Medulla oblongata (tissue), 1 donor: ENCODE results near the gene LDLRAD2.

Source experiments
- DNase-seq: peaks from one replicate; pipeline ENCODE4 v3.0.0-alpha.2; 2015; ENCODE audit errors: extremely low spot score

Gene LDLRAD2

DNA sequence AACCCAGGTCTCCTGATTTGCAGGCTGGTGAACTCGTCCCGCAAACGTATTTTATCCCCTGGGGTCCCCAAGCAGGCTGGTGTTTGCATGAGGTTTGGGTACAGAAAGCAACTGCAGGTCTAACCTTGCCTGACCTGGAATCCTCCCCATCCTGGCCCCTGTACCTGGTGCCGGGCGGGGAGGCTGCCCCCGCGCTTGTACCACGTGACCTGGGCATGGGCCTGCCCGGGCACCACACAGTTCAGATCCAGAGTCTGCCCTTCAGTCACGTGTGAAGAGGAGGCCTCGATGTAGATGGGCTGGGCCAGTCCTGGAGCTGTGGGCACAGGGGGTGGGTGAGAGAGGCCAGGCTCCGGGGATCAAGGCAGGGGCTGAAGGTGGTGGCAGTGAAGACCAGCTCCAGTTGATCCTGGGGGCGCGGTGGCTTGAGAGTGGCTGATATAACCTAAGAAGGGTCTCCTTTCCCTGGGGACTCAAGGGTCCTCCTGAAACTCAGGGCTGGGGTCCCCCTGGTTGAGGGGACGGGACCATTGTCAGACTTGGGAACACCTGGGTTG is 30.6 kb downstream of the LDLRAD2 start:
- no peak for DNase-seq

DNA sequence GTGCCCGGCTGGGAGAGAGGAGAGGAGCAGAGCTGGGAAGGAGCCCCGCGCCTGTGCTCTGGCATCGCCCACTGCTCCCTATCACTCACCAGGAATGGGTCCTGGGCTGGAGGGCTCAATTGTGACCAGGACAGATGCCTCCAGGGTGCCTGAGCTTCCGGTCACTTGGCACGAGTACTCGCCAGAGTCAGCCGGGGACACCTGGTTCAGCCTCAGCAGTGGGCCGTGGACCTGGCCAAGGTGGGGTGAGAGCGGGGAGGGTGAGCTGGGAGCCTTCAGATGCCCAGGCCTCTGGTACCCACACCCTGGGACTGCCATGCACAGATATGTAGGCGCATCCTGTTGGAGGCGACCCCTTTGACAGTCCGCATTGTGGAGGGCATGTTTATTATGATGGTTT is 31.1 kb downstream of the LDLRAD2 start:
- DNase-seq, result no peak

DNA sequence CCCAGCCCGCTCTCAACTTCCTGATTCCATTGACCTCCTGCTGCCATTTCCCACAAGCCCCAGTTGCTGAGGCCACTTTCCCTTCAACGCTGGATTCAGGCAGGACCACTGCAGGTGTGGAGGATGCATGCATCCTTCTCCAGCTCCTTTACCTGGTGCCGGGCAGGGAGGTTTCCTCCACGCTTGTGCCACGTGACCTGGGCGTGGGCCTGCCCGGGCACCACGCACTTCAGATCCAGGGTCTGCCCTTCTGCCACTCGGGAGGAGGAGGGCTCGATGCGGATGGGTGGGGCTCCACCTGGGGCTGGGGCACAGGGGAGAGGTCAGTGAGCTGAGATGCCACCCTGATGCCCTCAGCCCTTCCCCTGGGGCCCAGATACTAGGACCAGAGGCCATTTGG is 31.9 kb downstream of the LDLRAD2 start:
- no peak for DNase-seq

DNA sequence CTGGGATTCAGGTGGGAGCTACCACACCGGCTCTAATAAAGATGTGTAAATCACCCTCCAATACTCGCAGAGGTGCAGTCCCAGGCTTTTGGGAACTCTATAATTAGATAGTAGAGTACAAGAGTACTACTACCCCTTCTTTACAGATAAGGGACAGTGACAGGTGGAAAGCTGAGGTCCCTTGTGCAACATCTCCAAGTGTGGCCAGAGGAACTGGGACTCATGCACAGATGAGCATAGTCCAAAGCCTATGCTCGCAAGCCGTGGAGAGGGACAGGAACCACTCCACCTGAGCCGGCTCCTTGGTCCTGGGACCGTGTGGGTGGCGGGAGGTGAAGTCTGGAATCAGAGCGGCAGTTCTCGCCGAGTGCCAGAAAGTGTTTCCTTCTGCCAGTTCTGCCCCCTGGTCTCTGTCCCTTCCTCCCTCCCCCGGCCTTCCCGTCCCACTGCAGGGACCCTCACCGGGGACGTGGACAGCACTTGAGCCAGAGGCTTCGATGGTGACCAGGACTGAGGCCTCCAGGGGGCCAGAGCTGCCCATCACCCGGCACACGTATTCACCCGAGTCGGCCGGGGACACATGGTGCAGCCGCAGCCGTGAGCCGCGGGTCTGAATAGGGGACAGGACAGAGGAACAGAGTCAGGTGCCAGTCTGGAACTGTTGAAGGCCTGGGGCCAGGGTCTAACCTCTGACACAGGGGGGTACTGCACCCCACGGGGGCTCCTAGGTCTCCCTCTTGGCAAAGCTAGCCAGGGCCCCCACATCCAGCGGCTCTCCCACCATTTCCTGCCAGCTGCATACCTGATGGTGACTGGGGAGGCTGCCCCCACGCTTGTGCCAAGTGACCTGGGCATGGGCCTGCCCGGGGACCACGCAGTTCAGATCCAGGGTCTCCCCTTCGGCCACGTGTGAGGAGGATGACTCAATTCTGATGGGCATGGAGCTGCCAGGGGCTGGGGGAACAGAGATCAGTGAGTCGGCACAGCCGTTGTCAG is 33.9 kb downstream of the LDLRAD2 start:
- DNase-seq, result no peak

DNA sequence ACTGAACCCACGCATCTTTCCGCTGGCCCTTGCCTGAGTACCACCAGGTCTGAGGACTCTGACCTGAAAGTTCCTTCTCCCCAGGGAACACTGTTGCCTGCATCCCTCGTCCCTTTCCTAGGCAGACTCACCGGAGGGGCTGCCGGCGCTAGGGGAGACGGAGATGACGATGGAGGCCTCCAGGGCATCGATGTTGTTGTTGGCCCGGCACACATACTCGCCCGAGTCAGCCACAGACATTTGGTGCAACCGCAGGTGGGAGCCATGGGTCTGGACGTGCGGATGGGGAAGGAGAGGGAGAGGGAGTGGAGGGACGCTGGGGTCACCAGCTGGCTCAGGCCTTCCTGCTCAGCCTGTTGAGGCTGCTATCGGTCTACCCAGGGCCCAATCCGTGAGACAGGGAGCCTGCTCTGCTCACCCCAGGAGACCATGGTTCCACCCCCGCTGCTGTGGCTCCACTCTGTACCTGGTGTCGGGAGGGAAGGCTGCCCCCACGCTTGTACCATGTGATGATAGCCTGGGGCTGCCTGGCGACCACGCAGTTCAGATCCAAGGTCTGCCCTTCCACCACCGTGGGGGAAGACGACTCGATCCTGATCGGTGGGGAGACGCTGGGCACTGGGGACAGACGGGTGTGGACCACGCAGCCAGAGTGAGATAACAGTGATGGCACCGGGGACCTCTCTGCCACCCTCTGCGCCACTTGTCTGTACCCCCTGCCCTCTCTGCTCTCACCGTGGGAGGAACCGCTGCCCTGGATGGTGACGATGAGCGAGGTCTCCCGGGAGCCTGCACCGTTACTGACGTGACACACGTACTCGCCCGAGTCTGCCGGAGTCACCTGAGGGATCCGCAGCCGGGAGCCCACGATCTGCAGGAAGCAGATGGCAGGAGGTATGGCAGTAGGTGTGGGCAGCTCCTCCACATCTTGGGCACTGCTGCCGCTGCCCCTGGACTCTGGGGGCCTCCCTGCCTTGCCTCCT is 35.4 kb downstream of the LDLRAD2 start:
- DNase-seq, result no peak

DNA sequence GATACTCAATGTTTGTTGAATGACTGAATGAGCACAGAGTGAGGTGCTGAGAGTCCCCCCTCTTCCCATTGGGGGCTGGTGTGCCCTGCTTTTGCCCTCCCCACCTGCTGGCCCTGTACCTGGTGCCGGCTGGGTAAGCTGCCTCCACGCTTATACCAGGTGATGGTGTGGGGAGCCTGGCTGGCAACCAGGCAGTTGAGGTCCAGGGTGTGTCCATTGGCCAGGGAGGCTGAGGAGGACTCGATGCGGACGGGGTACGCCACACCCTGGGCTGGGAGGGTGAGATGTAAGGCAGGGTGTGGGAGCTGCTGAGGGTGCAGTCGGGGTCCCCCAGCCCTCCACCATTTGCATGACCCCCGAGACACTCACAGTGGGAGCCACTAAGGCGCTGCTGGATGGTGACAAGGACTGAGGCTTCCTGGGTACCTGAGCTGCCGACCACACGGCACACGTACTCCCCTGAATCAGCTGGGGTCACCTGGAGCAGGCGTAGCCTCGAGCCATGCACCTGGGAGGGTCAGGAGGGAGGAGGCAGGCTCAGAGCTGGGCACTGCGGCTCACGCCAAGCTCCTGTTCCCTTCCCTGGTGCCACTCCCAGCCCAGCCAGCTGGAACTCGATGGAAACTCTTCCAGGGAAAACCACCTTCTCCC is 36.6 kb downstream of the LDLRAD2 start:
- no peak for DNase-seq

DNA sequence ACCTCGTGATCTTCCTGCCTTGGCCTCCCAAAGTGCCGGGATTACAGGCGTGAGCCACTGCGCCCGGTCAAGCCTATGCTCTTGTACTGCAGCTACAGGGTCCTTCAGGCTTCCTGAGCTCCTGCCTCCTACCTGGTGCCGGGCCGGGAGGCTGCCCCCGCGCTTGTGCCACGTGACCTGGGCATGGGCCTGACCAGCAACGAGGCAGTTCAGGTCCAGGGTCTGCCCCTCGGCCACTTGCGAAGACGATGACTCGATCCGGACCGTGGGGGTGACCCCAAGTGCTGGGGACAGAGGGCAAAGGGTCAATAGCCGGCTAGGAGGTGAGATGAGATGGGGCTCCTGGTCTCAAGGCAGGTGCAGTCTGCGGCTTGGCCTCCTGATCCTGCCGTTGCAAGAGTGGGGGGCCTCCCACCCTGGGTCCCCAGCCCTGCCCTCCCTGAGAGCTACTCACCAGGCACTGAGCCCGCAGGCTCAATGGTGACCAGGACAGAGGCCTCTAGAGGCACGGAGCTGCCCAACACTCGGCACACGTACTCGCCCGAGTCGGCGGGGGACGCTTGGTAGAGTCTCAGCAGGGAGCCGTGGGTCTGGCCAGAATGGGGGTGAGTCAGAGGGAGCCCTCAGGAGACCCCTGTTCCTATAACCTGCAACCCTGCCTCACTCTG is 38.0 kb downstream of the LDLRAD2 start:
- no peak for DNase-seq

DNA sequence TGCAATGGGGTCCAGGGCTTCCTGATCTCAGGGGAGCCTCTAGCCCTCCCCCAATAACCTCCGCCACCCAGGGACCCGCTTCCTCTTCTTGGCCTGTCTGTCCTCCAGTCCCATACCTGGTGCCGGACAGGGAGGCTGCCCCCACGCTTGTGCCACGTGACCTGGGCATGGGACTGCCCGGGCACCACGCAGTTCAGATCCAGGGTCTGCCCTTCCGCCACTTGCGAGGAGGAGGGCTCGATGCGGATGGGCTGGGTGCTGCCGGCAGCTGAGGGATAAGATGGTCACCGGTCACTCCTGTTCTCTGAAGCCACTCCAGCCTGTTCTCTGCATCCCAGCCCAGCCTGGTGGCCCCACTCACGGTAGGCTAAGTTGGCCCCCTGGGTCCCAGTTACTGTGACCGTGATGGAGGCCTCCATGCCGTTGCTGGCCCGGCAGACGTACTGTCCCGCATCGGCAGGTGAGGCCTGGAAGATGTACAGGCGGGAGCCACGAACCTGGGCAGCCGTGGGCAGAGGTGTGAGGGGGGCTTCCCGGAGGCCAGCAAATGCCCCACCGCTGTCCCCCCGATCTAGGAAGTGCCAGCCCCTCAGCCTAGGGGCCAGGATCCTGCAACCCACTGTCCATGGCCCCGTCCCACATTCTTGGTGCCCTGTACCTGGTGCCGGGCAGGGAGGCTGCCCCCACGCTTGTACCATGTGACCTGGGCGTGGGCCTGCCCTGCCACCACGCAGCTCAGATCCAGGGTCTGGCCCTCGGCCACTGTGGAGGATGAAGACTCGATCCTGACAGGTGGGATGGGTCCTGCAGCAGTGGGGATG is 39.6 kb downstream of the LDLRAD2 start:
- no peak for DNase-seq

DNA sequence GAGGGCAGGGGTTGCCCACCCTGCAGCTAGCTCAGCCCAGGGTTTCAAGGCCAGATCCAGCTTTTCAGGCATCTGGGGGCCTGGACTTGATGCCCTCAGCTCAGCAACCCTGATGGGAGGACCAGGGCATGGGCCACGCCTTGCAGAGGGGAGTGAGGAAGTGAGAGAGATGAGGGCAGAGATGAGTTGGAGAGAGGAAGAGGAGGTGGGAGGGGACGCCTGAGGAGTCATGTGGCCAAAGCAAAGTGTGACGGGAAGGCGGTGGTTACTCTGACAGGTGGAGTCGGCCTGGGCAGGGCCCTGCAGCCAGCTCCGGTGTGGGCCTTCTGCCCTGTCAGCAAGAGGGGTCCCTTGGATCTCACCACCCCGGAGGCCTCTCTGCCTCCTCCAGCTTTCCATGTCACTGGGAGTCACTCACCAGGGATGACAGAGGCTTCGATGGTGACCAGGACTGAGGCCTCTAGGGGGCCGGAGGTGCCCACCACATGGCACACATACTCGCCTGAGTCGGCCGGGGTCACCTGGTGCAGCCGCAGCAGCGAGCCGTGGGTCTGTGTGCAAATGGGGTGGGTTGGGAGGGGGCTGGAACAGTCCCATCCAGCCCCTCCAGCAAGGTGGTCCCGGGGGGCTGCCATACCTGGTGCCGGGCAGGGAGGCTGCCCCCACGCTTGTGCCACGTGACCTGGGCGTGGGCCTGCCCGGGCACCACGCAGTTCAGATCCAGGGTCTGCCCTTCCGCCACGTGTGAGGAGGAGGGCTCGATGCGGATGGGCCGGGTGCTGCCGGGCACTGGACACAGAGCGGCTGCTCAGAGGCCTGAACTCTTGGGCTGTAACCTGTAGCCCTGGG is 40.4 kb downstream of the LDLRAD2 start:
- DNase-seq, result no peak

DNA sequence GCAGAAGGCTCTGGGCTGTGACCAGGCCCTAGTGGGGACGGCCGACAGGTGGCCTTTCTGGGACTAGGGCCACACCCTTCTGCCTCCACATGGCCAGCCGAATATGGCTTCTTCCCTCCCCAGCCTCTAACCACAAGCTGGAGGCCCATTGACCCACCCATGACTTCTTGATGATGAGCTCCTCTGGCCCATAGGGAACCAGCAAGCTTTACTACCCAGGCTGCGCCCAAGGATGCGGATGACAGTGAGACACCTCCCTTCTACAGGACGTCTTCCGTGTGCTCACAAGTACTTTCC is 41.0 kb downstream of the LDLRAD2 start:
- DNase-seq, result no peak

DNA sequence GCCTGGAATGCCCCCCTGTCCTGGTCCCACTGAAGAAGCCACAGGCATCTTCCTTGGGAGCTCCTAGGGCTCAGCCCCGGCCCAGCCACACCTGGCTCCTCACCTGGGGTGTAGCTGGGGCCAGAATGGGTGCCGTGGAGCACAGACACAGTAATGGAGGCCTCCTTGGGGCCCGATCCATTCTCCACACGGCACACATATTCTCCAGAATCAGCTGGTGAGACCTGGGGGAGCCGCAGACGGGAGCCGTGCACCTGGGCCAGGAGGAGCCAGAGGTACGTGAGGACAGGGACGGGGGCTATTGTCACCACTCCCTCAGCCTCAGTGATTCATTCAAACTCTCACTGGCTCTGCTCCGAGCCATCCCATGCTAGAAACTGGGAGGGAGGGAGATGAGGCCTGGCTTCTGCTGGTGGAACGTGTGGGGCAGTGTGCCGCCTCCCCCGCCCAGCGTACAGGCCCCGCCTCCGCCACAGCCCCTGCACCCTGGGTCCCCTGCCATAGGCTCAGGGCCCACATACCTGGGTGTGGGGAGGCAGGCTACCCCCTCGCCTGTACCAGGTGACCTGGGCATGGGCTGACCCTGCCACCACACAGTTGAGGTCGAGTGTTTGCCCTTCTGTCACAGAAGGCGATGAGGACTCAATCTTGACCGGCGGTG is 42.2 kb downstream of the LDLRAD2 start:
- DNase-seq, result no peak

DNA sequence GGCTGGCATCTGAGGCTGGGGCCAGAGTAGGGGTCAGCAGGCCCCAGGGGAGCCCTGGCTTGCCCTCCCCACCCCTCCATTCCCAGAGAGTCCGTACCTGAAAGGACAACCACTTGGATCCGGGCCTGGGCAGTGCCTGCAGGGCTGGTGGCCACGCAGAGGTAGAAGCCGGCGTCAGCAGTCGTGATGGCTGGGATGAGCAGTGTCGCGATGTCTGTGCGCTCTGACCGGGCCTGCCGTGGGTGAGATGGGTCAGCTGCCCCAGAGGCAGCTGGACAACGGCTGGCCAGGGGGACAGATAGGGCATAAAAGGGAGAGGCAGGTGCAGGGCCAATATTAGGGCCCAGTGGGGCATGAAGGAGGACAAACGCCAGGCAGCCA is 42.7 kb downstream of the LDLRAD2 start:
- no peak for DNase-seq

DNA sequence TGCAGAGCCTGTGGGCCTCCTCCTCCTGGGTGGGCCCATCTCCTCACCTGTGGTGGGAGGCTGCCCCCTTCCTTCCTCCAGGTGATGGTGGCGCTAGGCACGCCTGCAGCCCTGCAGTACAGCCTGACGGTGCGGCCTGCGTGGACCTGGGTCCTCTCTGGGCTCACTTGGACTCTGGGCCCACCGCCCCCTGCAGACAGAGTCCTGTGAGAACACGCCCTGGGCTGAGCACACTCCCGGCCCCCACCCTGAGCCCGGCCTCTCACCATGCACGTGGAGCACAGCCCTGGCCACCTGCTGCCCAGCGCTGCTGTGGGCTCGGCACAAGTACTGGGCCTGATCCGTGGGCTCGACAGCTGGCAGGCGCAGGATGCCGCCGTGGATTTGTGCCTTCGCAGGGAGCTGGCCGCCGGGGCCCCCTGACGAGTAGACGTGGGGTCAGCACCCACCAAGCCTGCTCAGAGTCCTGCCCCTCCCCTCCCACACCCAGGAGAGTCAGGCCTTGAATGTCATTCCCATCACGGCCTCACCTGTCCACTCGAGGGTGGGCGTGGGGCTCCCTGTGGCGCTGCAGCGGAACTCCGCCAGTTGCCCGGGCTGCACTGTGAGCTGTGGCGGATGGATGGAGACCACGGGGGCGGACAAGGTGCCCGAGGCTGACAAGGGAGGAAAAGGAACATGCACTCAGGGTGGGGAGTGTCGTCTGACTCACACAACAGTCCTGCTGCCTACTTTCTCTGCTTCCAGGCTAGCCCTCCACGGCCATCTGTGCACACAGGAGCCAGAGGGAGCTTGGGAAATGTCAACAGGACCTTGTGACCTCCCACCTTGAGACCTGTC is 43.4 kb downstream of the LDLRAD2 start:
- no peak for DNase-seq

DNA sequence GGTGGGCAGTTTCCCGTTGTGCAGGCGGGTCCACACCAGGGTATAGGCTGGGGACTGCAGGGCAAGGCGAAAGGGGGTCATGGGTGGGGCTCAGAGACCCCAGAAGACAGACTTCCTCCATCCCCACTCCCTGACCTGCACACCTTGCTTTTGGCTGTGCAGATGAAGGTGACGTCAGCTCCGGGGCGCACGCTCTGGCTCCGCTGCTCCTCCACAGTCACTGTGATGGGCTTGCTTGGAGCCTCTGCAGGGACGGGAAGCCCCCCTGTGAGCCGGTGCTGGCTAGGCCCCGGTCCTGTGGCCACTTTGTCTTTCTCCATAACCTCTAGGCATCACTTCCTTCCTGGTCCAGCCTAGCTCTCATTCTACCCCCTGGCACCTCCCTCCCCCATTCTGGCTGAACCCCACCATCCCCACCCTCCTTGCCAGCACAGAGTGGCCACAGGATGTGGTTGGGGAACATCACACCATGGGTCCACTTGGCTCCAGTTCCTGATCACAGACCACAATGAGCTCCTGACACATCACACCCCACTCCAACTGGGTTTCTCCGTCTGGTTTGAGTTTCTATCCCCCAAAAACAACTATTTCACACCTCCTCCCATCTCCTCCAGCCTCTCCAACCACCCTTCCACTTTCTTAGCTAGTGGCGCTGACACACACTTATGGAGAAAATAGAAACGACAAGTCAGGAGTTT is 45.2 kb downstream of the LDLRAD2 start:
- no peak for DNase-seq

DNA sequence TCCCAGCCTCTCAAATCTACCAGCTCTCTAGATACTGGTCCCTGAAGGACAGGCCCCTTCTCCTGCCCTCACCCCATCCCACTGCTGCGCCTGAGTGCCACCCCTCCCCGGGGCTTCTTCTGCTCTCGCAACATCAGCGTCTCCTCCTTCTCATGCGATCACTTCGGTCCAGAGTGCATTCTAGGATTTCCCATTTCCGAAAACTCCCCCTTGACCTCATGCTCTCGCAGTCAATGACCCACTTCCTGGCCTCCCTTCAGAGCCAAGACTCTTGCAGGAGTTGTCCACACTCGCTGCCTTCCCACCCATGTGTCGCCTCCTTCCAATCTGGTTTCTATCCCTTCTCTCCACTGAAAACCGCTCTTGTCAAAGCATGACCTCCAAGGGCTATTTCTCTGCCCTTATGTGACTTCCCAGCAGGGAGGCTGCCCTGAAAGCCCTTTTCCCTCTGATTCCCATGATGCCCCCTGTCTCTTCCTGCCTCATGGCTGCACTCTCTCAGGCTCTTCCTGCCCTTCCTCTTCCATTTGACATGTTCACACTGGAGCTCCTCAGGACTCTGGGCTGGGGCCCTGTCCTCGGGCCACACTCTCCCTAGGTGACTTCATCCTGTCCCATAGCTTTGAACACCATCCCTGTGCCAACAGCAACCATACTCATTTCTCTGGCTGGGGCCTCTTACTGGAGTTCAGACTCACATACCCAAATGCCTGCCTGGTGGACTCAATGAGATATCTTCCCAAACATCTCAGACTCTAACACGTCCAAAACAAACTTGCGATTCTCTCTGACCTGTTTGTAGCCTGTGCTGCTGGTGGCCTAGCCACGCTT is 46.0 kb downstream of the LDLRAD2 start:
- no peak for DNase-seq

DNA sequence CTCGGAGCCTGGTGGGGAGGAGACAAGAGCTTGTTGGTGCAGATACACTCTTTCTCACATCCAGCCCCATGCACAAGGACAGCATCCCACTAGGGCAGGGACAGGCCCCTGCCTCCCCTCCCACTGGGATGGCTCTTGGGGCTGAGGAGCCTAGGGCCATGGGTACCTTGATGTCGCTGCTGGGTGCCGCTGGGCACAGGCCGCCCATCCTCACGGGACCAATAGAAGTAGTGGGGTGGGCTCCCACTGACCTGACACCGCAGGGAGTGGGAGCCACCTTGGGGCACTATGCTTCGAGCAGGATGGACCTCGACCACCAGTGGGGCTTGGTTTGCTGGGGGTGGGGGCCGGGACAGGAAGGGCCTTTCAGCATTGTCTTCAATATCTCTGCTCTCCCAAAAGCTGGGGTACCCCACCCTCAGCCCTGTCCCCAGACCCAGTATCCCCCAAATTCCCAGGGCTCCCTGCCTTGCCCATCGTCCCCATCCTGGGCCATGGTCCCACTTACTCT is 47.7 kb downstream of the LDLRAD2 start:
- DNase-seq, result no peak
